ENCODE results near the gene TPH2. TPM values are rescaled to one million over a fixed set of nuclear protein-coding genes. Genes with fewer than 3 reads are reported as not detected.

Gene TPH2
- total RNA-seq, 4 donors from 2014 or later = not detected

DNA sequence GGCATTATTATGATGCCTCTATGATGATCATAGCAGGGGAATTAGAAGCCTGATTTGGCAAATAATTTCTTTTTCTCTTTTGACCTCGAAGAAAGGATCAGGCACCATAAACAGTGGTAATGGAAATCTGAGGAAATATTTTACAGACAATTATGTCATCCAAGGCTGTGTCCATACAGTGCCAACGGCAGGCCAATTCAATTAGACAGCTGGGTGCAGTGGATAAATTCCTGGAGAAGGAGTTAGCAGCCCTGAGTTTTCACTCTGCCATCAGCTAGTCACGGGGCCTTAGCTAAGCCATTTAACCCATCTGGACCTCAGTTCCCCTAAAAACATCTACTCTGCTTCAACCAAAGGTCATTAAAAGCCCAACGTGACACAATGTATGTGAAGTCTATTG, 4.1 kb downstream of the TPH2 start:
- DNase-seq = no peak
- Histone ChIP-seq H3K36me3 (no peaks in the 10 kb centered on the region), H3K9me3 (no peaks in the 10 kb centered on the region), H3K27me3 (peaks cover 0 to 80% (median 2%) of the 10 kb centered on the region in 4 donors), H3K27ac (no peak overlapping the region), H3K4me1 (no peaks in the 10 kb centered on the region), H3K4me3 (no peak overlapping the region)
- no peak for TF ChIP-seq POLR2A (IDR thresholded peaks at IDR 0.05)
- WGBS, 2 donors = 40 to 44% methylated on average over 4 of the region's 4 CpGs
- intact Hi-C loops (cut with DNase I) = no loop called here

DNA sequence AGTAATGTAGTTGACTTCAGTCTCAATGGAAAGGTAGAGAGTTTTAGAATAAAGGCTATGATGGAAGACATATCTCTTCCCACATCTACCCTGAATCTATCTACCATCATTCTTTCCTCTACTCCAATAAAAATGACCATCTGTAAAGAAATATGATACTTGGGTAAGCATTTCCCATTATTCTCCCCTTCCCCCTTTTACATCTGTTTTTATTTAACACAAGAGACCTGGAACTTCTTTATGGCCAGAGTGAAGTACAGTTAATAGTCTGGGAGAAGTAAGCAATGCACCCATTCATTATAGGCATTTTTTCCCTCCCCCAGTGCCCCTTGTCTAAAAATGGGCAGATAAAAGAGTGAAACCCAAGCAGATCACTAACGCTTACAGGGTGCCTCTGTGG, 6.5 kb downstream of the TPH2 start:
- intact Hi-C loops (cut with DNase I) = no loop called here
- H3K36me3 ChIP-seq = no peaks in the 10 kb centered on the region
- H3K4me1 ChIP-seq = no peaks in the 10 kb centered on the region
- TF ChIP-seq, protein P1, sequence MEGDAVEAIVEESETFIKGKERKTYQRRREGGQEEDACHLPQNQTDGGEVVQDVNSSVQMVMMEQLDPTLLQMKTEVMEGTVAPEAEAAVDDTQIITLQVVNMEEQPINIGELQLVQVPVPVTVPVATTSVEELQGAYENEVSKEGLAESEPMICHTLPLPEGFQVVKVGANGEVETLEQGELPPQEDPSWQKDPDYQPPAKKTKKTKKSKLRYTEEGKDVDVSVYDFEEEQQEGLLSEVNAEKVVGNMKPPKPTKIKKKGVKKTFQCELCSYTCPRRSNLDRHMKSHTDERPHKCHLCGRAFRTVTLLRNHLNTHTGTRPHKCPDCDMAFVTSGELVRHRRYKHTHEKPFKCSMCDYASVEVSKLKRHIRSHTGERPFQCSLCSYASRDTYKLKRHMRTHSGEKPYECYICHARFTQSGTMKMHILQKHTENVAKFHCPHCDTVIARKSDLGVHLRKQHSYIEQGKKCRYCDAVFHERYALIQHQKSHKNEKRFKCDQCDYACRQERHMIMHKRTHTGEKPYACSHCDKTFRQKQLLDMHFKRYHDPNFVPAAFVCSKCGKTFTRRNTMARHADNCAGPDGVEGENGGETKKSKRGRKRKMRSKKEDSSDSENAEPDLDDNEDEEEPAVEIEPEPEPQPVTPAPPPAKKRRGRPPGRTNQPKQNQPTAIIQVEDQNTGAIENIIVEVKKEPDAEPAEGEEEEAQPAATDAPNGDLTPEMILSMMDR (IDR thresholded peaks at IDR 0.05) = no peak
- no peak for TF ChIP-seq POLR2A (IDR thresholded peaks at IDR 0.05)
- no peak overlapping the region for H3K27ac ChIP-seq
- WGBS, 2 donors = 8 to 20% methylated on average over 1 of the region's 1 CpG
- H3K4me3 ChIP-seq = no peak overlapping the region
- DNase-seq = no peak
- H3K9me3 ChIP-seq = no peaks in the 10 kb centered on the region
- peaks cover 0 to 65% (median 2%) of the 10 kb centered on the region in 4 donors for H3K27me3 ChIP-seq

DNA sequence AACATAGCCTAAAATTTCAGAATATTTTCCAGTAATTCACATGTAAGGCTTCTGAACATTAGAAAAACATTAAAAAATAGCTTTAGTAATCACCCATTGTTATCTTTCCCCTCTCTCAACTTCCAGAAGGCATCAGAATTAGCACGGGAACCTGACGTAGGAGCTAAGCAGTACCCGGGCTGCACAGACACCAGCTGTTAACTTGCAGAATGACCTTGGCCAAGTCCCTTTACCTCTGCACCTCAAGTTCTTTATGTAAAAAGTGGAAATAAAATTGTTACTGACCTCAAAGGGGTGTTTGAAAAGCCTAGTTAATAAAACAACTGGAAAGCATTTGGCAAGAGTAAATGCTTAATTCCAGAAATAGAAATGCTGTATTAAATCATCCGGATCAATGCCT, 7.2 kb downstream of the TPH2 start:
- Histone ChIP-seq H3K27ac (no peak overlapping the region), H3K36me3 (no peaks in the 10 kb centered on the region)
- 74 to 76% methylated on average over 4 of the region's 4 CpGs for WGBS, 2 donors

DNA sequence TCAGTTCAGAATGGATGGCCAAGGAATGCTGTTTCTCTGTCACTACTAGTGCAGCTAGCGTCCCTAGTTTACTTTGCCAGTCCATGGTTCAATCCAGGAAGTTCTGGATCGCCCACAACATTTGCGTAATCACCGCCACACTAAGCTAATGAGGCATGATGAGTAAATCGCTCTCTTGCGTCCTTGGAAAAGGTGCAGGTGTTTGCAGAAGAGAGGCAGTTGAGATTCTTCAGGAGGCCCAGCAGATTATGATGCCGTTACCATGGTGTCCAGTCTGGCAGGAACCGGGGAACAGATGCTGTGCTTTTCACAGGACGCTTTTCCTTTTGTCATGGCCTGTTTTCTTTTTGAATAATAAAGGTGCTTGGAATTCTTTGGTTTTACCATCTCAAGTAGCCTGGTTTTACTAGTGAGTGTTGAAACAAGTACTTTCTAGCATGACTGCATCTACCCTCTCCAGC, 9.0 kb downstream of the TPH2 start:
- no peak for DNase-seq
- Histone ChIP-seq H3K4me3 (no peak overlapping the region), H3K4me1 (no peaks in the 10 kb centered on the region), H3K36me3 (no peaks in the 10 kb centered on the region), H3K27me3 (peaks cover 0 to 45% (median 0%) of the 10 kb centered on the region in 4 donors), H3K9me3 (no peaks in the 10 kb centered on the region), H3K27ac (no peak overlapping the region)
- intact Hi-C loops (cut with DNase I) = no loop called here
- TF ChIP-seq, protein P1 (IDR thresholded peaks at IDR 0.05) = no peak
- no peak for TF ChIP-seq POLR2A (IDR thresholded peaks at IDR 0.05)
- 15 to 16% methylated on average over 9 of the region's 9 CpGs for WGBS, 2 donors

More for the DNA sequence above, 7.2 kb downstream of the TPH2 start:
- no peak overlapping the region for H3K4me3 ChIP-seq
- H3K4me1 ChIP-seq = no peaks in the 10 kb centered on the region
- no peak for DNase-seq
- H3K9me3 ChIP-seq = no peaks in the 10 kb centered on the region
- intact Hi-C loops (cut with DNase I) = no loop called here
- peaks cover 0 to 59% (median 0%) of the 10 kb centered on the region in 4 donors for H3K27me3 ChIP-seq
- TF ChIP-seq, protein P1 (IDR thresholded peaks at IDR 0.05) = no peak
- TF ChIP-seq POLR2A (IDR thresholded peaks at IDR 0.05) = no peak

DNA sequence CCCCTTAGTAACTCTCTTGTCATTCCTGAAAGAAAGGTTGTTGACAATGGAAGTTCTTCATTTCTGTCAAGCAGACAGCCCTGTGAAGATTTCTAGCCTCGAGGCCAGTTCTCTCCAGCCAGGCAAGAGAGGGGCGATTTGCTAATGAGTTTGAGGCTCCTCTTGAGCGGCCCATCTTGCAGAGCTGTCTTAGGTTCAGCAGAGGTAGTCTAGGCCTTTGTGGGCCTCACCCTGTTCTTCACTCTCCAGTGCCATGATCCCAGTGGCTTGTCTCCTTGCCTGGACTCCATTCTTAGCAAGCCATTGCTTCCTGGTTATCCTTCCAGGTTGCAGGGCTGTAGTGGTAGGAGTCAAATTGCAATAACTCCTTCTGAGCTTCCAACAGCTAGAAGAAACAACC, 9.7 kb downstream of the TPH2 start:
- intact Hi-C loops (cut with DNase I) = no loop called here
- Histone ChIP-seq H3K4me3 (no peak overlapping the region), H3K9me3 (no peaks in the 10 kb centered on the region), H3K4me1 (no peaks in the 10 kb centered on the region), H3K27ac (no peak overlapping the region), H3K36me3 (no peaks in the 10 kb centered on the region), H3K27me3 (peaks cover 0 to 42% (median 0%) of the 10 kb centered on the region in 4 donors)
- 35 to 38% methylated on average over 3 of the region's 3 CpGs for WGBS, 2 donors
- TF ChIP-seq, protein P1 (IDR thresholded peaks at IDR 0.05) = no peak
- no peak for TF ChIP-seq POLR2A (IDR thresholded peaks at IDR 0.05)
- no peak for DNase-seq

DNA sequence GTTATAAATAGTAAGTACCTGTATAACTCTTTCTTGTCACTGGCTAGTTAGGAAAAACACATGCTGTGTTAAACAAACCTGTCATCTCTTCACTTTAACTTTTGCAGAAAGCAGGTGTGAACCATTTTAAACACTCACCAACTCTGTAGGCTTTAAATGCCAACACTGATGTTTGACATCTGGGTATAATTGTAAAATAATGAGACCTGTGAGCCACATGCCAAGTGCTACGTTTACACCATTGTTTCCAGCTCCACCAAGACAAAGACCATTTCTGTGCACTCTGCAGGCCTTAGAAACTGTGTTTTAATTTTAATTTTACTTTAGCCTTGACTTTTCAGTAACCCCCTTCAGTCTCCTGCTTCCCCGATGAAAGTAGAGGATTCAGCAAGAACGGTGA, 11.0 kb downstream of the TPH2 start:
- 34 to 35% methylated on average over 3 of the region's 3 CpGs for WGBS, 2 donors
- no peak overlapping the region for H3K4me3 ChIP-seq
- TF ChIP-seq POLR2A (IDR thresholded peaks at IDR 0.05) = no peak
- TF ChIP-seq, protein P1 (IDR thresholded peaks at IDR 0.05) = no peak
- H3K4me1 ChIP-seq = no peaks in the 10 kb centered on the region
- no peak for DNase-seq
- H3K27me3 ChIP-seq = peaks cover 0 to 44% (median 0%) of the 10 kb centered on the region in 4 donors
- intact Hi-C loops (cut with DNase I) = no loop called here
- no peaks in the 10 kb centered on the region for H3K9me3 ChIP-seq
- H3K27ac ChIP-seq = no peak overlapping the region
- H3K36me3 ChIP-seq = no peaks in the 10 kb centered on the region

All from esophagus squamous epithelium (tissue), 5 donors.